Body of pancreas (tissue), 4 donors: ENCODE measurements around the gene LRRC45.

Source experiments
- POLR2A ChIP-seq, 3 donors: fragments of 450-650 bp; IDR thresholded peaks; one replicate each; pipeline ENCODE4 v1.6.1; 2016; ENCODE audit warnings: antibody characterized with exemption in 3 of 3, mild to moderate bottlenecking in 2 of 3
- TF ChIP-seq, protein P1 (sequence below), 7 experiments: fragments of 450-650 bp in 4 of 7; fragments of 200-600 bp in 3 of 7; sonication (generic) in 3 of 7; IDR thresholded peaks; one replicate each; pipeline ENCODE4 v1.5.1; 2016 to 2019; ENCODE audit warnings: antibody characterized with exemption in 7 of 7

DNA sequence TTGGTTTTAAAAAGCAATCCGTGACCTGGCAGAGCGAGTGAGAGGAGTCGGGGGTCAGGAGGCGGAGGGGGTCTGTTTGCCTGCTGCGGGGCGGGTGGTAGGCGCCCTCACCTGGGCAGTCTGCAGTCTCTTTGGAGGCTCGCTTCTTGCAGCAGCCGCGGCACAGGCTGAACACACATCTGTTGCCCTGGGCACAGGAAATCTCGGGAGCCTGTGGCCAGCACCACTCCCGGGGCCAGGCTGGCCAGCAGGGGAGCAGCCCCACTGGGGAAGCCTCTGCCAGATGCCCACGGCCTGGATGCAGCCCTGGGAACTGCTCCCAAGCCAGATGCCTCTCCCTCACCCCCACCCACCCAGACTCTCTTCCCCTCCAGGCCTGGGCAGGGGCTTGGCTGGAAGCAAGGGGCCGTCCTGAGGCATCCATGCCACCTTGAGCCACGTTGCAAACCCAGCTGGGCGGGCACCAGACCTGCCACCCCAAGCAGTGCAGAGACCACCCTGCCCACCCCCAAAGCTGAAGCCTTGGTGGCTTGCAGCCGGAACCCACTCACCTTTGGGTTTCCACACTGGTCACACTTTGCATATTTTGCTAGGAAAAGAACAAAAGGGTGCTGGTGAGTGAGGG is 35.2 kb downstream of the LRRC45 start:
- TF ChIP-seq, protein P1, sequence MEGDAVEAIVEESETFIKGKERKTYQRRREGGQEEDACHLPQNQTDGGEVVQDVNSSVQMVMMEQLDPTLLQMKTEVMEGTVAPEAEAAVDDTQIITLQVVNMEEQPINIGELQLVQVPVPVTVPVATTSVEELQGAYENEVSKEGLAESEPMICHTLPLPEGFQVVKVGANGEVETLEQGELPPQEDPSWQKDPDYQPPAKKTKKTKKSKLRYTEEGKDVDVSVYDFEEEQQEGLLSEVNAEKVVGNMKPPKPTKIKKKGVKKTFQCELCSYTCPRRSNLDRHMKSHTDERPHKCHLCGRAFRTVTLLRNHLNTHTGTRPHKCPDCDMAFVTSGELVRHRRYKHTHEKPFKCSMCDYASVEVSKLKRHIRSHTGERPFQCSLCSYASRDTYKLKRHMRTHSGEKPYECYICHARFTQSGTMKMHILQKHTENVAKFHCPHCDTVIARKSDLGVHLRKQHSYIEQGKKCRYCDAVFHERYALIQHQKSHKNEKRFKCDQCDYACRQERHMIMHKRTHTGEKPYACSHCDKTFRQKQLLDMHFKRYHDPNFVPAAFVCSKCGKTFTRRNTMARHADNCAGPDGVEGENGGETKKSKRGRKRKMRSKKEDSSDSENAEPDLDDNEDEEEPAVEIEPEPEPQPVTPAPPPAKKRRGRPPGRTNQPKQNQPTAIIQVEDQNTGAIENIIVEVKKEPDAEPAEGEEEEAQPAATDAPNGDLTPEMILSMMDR (IDR thresholded peaks at IDR 0.05) = no peak
- no peak for TF ChIP-seq POLR2A (IDR thresholded peaks at IDR 0.05)
